Stimulated activated CD8-positive, alpha-beta memory T cell treated with anti-CD3 and anti-CD28 coated beads, Interleukin-4, amount 100 ng/mL, for 24 hours (primary cell): ENCODE results near the gene IGF2BP3.

ENCODE experiments used
- DNase-seq: peaks from one replicate; pipeline ENCODE4 v3.0.0-alpha.2; 2020; ENCODE audit warnings: low read depth

The IGF2BP3 gene

DNA sequence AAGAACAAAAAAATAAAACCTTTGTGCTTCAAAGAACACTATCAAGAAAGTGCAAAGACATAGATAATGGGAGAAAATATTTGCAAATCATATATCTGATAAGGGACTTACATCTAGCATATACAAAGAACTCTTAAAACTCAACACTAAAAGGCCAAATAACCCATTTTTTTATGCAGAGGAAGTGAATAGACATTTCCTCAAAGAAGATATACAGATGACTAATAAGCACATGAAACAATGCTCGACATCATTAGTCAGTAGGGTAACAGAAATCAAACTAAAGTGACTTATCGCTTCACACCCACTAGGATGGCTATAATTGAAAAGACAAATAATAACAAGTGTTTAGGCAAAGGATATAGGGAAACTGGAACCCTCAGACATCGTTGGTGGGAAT, 93.2 kb downstream of the IGF2BP3 start:
- no peak for DNase-seq

- DNase-seq = peak; percentile 36
Measured at GRCh38 chr7:23373151-23374004, 96.9 kb downstream of the IGF2BP3 start.

GRCh38 chr7:23372611-23373010, 97.7 kb downstream of the IGF2BP3 start:
- no peak for DNase-seq

DNA sequence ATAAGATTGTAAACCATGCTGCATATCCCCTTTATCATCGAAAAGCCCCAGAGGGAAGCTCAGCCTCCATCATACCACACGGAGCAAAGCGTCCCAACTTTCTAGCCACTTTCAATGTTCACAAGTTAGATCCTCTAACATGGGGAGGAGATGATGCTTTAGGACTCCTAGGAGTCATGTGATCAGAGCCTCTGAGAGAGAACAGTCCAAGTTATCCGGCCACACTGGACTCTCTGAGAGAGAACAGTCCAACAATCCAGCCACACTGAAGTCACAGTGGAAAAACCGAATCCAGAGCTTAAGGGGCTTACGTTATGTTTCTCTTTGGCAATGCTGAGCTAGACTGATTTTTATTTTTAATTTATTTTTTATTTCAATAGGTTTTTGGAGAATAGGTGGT, 98.6 kb downstream of the IGF2BP3 start:
- no peak for DNase-seq

GRCh38 chr7:23369695-23370404, 100.4 kb downstream of the IGF2BP3 start:
- DNase-seq = no peak

GRCh38 chr7:23369100-23369499, 101.2 kb downstream of the IGF2BP3 start:
- no peak for DNase-seq

- DNase-seq = no peak
Measured at GRCh38 chr7:23358152-23358674, 112.1 kb downstream of the IGF2BP3 start.

DNA sequence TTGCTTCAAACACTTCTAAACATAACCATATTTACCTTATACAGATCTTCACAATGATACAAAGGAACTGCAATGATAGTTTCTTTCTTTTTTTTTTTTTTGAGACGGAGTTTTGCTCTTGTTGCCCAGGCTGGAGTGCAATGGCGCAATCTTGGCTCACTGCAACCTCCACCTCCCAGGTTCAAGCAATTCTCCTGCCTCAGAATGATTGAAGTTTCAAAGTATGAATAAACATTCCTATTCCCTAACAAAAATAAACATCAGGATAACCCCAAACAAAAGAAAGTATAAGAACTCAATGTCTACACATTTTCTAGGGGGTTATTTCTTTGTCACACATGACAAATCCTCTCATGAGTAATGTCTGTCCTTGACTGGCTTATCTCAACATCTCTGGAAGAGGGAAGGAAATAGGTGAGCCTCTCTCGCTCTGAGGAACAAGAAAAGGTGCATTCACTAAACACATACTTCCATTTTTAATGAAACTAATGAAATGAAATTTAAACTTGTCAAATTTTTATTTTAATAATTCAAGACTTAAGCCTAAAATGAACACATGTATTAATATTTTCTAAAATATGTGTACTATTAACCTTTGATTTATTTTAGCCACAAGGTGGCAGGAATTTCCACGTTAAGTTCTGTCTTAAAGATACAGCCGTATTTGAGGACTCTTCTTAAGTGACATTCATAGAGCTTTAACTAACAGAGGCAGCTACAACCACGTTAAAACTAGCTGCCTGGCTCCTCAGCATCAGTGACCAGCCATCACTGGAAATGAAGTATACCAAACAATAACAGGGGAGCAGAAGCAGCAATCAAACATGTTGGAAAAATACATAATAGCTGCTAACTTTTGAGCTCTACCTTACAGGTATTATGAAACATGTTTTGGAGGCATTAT, 112.8 kb downstream of the IGF2BP3 start:
- no peak for DNase-seq

DNA sequence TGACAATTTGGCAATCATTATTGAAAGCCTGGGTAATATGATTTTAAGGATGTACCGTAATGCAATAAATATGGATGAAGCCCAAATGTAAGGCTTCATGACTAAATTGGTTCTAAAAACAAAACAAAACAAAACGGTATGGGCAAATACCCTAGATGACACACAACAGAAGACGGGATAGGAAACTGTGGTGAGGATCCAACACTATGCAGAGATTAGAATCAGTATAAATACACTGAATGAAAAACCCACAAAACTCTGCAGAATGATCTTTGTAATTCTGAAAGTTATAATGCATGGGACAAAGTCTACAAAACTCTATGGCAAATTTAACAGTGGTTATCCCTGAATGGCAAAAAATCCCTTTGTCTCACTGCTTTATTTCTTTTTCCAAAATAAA, 113.6 kb downstream of the IGF2BP3 start:
- DNase-seq = no peak

GRCh38 chr7:23356168-23356567, 114.1 kb downstream of the IGF2BP3 start:
- no peak for DNase-seq

DNA sequence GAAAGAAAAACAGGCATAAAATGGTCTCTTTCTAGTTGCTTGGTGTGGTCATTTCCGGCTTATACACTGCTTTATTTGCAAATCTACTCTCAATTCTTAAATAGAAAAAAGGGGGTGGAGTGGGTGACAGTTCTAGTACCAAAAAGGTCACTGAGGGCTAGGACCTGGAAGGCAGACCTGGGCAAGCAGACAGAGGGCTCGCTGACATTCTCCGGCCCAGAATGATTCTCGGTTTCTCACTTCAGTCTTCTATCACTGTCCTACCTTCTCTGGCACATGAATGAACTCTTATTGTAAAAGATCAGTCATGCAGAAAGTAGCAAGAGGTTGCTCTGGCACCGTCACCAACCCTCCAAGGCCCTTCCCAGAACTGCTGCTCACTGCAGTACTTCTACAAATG, 117.1 kb downstream of the IGF2BP3 start:
- no peak for DNase-seq

DNA sequence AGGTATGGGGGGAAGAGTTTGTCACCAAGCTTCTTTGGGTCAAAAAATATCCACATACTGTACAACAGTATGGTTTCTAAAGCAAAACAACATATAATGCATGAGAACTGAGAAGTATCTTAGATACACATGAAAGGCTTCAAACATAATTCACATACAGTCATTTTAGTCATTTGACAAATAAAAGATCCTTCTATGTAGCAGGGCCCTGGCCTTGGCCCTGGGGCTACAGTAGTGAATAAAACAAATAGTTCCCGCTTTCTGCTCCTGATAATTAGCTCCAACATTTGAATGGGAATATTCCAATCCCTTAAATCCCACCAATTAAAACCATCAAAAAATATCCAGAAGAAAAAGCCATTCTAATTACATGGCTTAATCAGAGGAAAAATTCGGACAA, 119.8 kb downstream of the IGF2BP3 start:
- no peak for DNase-seq

DNA sequence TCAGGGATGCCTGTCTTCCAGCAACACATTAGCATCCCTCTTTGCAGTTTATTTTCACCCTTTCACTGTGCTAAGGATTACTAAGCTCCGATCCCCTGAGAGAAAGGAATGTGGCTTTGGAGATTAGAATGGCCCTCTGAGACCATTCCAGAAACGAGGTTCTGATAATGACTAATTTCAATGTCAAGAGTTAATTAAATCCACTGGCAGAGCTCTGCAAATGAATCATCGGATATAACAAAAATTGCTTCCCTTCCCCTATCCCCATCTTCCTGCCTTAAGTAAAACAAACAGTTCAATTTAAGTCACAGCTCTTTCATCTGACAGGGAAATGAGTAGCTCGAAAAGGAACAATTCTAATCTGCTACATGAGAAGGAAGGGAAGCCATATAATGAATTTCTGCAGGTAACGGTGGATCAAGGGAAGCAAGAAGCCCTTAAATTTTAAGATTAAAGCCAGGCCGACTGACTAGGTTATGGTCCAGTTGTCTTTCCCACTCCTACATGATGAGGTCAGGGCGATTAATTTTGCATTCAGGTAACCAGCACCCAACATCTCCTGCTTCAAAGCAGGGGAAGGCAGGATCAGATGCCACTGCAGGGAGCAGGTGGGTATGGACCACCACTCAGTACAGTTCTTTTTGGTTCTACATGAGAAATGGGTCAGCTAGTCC, 120.7 kb downstream of the IGF2BP3 start:
- DNase-seq = no peak

DNA sequence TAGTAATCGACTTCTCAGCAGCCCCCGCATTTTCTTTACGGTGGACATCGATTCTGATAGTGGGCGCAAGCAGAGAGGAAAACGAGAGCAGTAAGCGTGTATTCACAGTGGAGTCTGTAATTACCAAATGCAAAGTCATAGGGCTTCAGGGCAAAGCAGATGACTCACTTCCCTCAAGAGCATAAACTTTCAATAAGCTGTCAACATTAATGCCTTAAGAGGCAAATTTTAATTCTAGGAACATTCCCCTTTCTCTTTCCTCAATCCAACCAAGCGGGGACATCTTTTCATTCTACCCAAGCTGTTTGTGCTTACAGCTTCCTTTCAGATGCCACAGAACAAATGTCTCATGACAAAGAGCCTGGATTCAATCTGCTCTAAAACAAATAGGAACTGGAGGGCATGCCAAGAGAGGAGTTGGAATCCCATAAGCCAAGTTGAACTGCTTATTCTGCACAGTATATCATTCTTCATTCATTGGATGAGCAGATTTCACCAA, 122.6 kb downstream of the IGF2BP3 start:
- DNase-seq = no peak

- DNase-seq = no peak
Measured at GRCh38 chr7:23347033-23347681, 123.1 kb downstream of the IGF2BP3 start.

GRCh38 chr7:23346316-23346715, 124.0 kb downstream of the IGF2BP3 start:
- DNase-seq = no peak

- DNase-seq = no peak
Measured at GRCh38 chr7:23345601-23346000, 124.7 kb downstream of the IGF2BP3 start.

DNA sequence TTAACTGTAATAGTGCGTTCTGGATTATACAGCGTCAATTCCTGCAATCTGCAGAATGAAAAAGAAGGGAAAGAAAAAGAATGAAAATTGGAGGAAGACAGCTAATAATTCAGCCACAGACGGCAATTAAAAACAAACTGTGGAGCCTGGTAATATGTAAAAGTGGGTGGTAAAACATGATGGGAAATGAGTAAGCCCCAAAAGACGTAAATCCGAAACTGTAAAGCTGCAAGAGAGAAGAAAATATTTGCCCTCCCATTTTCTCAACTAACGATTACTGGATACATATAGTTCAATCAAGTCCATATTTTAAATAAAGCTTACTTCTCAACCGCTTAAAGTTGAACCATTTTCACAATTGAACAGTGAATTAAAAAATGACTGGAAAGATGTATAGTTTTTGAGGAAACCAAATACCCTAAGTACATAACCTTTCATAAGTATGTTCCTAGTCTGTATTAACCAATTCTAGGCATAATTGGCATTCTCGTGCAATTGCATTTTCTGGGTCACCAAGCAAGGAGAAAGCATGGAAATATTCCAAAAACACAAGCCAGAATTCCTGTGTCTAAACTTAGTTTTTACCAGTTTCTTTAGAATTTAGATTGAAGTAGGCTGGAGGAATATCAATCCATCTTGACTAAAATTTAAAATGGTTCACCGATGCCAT, 126.3 kb downstream of the IGF2BP3 start:
- no peak for DNase-seq

GRCh38 chr7:23343102-23343501, 127.2 kb downstream of the IGF2BP3 start:
- no peak for DNase-seq

- DNase-seq = no peak
Measured at GRCh38 chr7:23341846-23342598, 128.3 kb downstream of the IGF2BP3 start.
